ENCODE measurements around the gene DMBX1. TPM values are rescaled to one million over a fixed set of nuclear protein-coding genes. Genes with fewer than 3 reads are reported as not detected.

Gene DMBX1
- total and polyA plus RNA-seq, 9 of the 15 experiments (the other 6 are each of a cell fraction or from before 2014, with no cell fraction given), result 0.25 to 4.3 (median 1.0) TPM

DNA sequence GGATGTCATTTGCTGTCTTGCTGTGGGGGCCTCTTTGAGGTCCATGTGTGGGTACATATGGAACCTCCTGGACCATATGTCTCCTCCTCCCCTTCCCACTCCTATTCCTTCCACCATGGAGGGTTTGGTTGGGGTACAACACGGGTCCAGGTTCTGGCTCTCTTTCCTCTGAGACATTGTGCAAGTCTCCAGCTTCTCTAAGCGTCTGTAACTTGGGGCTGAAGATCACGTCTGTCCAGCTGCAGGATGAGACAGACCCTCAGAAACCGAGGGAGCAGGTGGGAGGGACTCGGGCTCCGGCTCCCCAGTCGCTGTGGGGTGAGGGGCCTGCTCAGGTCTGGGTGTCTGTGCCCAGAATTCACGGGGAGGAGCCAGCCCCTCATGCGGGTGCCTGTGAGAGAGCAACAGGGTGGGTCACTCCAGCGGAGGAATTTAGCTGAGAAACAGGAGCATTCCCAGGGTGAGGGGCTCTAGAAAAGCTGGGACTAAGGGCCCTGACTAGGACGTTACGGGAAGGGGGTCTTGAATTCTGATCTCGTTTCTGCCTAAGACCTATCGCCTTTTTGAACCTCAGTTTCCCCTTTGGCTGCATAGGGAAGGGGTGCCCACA lies 42.0 kb upstream of the DMBX1 start:
- DNase-seq (ENCODE audit: extremely low read depth in 1 of 4, low spot score in 3 of 4) (no peak), FAIRE-seq (no peak), ATAC-seq (no peak)
- ChIA-PET CTCF (ENCODE audit: low intra/inter-chr PET ratio) (interaction anchor here (1.0 to 7.9 kb wide), 5 partner anchors 25 to 101 kb away, joined by 3 to 144 read pairs (median 10); a partner anchor contains a TSS), POLR2A (interaction anchor here (0.6 to 1.3 kb wide), 9 partner anchors 8 to 156 kb away, joined by 3 to 6 read pairs (median 4); partner anchors contain the start of gene MKNK1)
- H3K27me3 ChIP-seq (ENCODE audit: control insufficient read depth in 2 of 2, insufficient read depth in 2 of 2, low read length in 2 of 2), result no peaks in the 10 kb centered on the region
- H2AFZ ChIP-seq (ENCODE audit: low read depth, low read length), result no peak overlapping the region
- intact Hi-C loops (cut with micrococcal nuclease), result loop anchor here (1.0 kb wide), 2 partner anchors 30 to 81 kb away; no protein-coding TSS in a partner anchor
- no peaks in the 10 kb centered on the region for H3K9me1 ChIP-seq (ENCODE audit: control insufficient read depth, insufficient read depth, low read length)
- TF ChIP-seq, protein P1, sequence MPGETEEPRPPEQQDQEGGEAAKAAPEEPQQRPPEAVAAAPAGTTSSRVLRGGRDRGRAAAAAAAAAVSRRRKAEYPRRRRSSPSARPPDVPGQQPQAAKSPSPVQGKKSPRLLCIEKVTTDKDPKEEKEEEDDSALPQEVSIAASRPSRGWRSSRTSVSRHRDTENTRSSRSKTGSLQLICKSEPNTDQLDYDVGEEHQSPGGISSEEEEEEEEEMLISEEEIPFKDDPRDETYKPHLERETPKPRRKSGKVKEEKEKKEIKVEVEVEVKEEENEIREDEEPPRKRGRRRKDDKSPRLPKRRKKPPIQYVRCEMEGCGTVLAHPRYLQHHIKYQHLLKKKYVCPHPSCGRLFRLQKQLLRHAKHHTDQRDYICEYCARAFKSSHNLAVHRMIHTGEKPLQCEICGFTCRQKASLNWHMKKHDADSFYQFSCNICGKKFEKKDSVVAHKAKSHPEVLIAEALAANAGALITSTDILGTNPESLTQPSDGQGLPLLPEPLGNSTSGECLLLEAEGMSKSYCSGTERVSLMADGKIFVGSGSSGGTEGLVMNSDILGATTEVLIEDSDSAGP (CRISPR knock-in tag; IDR thresholded peaks at IDR 0.05), result no peak
- TF ChIP-seq RBM22 (IDR thresholded peaks at IDR 0.05; ENCODE audit: low read depth, low read length, poor library complexity, severe bottlenecking) (no peak), CXXC5 (CRISPR knock-in tag; IDR thresholded peaks at IDR 0.05) (no peak), RBM14 (IDR thresholded peaks at IDR 0.05; ENCODE audit: borderline replicate concordance, insufficient read depth, low read depth, low read length) (no peak), SMARCE1 (IDR thresholded peaks at IDR 0.05) (no peak)
- in situ Hi-C loops (cut with MboI), result loop anchor here (5.0 kb wide), 2 partner anchors 80 to 280 kb away; no protein-coding TSS in a partner anchor
- no peak overlapping the region for H3K4me2 ChIP-seq (ENCODE audit: insufficient read depth, low read length)
- WGBS (ENCODE audit: insufficient coverage, low coverage, missing lambda C conversion rate), result 65% methylated on average over 13 of the region's 14 CpGs
- H3K4me1 ChIP-seq (replicated peaks in 1 of 2; ENCODE audit: control insufficient read depth in 2 of 2, insufficient read depth in 2 of 2, low read length in 2 of 2), result peaks cover 22 to 42% of the 10 kb centered on the region in 2 experiments
- no peak overlapping the region for H3K9ac ChIP-seq (ENCODE audit: insufficient read depth in 1 of 2, low read depth in 2 of 2, low read length in 2 of 2)
- no peak overlapping the region for H3K27ac ChIP-seq (ENCODE audit: extremely low read depth, low read depth, low read length)
- H3K4me3 ChIP-seq, result no peak overlapping the region
- no peaks in the 10 kb centered on the region for H3K79me2 ChIP-seq (ENCODE audit: control insufficient read depth, insufficient read depth, low read length)
- H3K36me3 ChIP-seq (ENCODE audit: control insufficient read depth, insufficient read depth, low read length), result no peaks in the 10 kb centered on the region
- H3K9me3 ChIP-seq (replicated peaks; ENCODE audit: control insufficient read depth, insufficient read depth, low read depth, low read length), result no peaks in the 10 kb centered on the region
- no TSS peak for BruUV-seq (replicated peaks)
- H4K20me1 ChIP-seq (replicated peaks; ENCODE audit: control insufficient read depth, insufficient read depth, low read length), result no peaks in the 10 kb centered on the region
